ENCODE data around the gene RHOC. TPM values are rescaled to one million over a fixed set of nuclear protein-coding genes. Genes with fewer than 3 reads are reported as not detected.

RHOC gene
- total and polyA plus RNA-seq, 8 donors, result 99.8 to 375 (median 131) TPM

Other genes starting within 250 kb of the RHOC start
- 10 to 100 TPM in 1 of 5 donors, 1 to 10 TPM in 3, not detected in 1; 2.3 to 19.5 (median 6.0) TPM for gene WNT2B, start 198.2 kb downstream of the RHOC start, total RNA-seq
- 1 to 10 TPM; 1.7 to 2.9 (median 2.4) TPM for gene WNT2B, start 198.2 kb downstream of the RHOC start, polyA plus RNA-seq
- 10 to 100 TPM in 3 of 5 donors, 1 to 10 TPM in 2; 3.5 to 85.7 (median 24.6) TPM for gene ST7L, start 88.0 kb downstream of the RHOC start, total RNA-seq
- 10 to 100 TPM in 1 of 3 donors, 1 to 10 TPM in 2; 7.3 to 15.0 (median 7.6) TPM for gene ST7L, start 88.0 kb downstream of the RHOC start, polyA plus RNA-seq
- gene CAPZA1, start 87.3 kb downstream of the RHOC start, total RNA-seq, result 100 to 1,000 TPM in 1 of 5 donors, 10 to 100 TPM in 4; 15.8 to 257 (median 73.2) TPM
- gene CAPZA1, start 87.3 kb downstream of the RHOC start, polyA plus RNA-seq, result 10 to 100 TPM; 59.4 to 78.2 (median 60.8) TPM
- gene MOV10, start 32.5 kb downstream of the RHOC start, total RNA-seq, result 100 to 1,000 TPM in 1 of 5 donors, 10 to 100 TPM in 4; 25.9 to 137 (median 79.0) TPM
- gene MOV10, start 32.5 kb downstream of the RHOC start, polyA plus RNA-seq, result 10 to 100 TPM; 43.2 to 86.9 (median 54.5) TPM
- gene PPM1J, start 8.2 kb upstream of the RHOC start, total RNA-seq, result 1 to 10 TPM in 1 of 5 donors, under 1 TPM in 1, not detected in 3; 0.87 to 1.3 TPM
- gene PPM1J, start 8.2 kb upstream of the RHOC start, polyA plus RNA-seq, result 1 to 10 TPM in 1 of 3 donors, under 1 TPM in 1, not detected in 1; 0.50 to 4.0 TPM
- 100 to 1,000 TPM in 1 of 5 donors, 10 to 100 TPM in 4; 12.5 to 127 (median 32.6) TPM for gene SLC16A1, start 249.1 kb upstream of the RHOC start, total RNA-seq
- 1 to 10 TPM; 4.9 to 10.0 (median 7.8) TPM for gene SLC16A1, start 249.1 kb upstream of the RHOC start, polyA plus RNA-seq